GM18873 (cell line): Measurements from ENCODE around the gene SMIM13.
"Not testable (repeated sequence)": the region's sequence is repeated elsewhere in the genome, so short reads cannot be mapped to it uniquely, and the experiment has no call there.

Experiments used
- ATAC-seq: cut with Tn5 transposase; IDR thresholded peaks from one replicate; pipeline ENCODE4 v1.9.1; 2021; ENCODE audit warnings: mild to moderate bottlenecking, moderate library complexity, moderate number of reproducible peaks; ENCODE audit not compliant: unreplicated experiment, low FRiP score

SMIM13 gene

DNA sequence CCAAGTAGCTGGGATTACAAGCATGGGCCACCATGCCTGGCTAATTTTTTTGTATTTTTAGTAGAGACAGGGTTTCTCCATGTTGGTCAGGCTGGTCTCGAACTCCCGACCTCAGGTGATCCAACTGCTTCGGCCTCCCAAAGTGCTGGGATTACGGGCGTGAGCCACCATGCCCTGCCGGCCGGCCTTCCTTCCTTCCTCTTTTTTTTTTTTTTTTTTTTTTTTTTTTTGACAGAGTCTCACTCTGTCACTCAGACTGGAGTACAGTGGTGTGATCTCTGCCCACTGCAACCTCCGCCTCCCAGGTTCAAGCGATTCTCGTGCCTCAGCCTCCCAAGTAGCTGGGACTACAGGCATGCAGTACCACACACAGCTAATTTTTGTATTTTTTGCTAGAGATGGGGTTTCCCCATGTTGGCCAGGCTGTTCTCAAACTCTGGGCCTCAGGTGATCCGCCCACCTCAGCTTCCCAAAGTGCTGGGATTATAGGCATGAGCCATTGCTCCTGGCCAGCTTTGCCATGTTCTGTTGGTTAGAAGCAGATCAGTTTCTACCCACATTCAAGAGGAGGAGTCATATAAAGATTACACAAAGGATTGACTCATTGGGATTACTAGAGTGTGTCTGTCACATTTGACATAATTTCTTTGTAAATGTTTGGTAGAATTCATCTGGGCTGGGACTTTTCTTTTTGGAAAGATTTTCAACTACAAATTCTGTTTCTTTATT, 22.3 kb downstream of the SMIM13 start:
- not testable (repeated sequence) for ATAC-seq

DNA sequence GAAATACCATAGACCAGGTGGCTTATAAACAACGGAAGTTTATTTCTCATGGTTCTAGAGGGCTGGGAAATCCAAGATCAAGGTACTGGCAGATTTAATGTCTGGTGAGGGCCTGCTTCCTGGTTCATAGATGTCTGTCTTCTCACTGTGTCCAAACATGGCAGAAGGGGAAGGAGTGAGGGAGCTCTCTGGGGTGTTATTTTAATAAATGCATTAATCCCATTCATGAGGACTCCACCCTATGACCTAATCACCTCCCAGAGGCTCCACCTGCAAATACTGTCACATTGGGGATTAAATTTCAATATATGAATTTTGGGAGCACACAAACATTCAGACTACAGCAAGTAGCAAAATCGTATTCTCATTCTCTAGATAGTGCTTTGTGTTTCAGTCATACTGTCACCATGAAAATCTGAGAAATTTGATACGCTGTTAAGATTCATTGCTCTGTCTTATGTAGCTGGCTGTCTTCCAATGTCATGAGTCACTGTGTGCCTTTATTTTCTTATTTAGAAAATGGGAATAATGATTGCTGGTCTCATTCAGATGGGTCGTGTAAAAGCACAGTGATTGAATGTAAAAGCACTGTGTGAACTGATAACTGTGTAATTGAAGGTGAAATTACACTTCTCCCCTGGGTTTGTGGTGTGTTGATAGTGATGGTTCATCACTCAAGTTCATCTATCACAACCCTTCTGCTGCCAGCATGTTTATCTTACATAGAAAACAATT, 26.8 kb downstream of the SMIM13 start:
- ATAC-seq = no peak

DNA sequence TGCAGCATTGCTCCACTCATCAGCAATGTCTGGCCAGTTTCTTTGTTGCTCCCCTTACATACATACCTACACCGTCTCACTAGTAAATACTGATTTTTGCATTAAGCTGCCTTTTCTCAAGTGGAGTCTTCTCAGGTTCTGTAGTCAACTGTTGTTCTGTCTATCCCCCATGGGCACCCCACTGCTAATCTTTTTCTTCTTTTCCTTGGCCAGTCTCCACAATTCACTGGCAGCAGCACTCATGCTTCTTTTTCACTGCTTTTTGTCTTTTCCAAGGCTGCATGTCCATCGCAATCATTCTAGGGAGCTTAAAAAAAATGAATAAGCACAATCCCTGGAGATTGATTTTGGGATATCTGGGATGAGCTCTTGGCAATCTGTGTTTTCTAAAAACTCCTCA, 28.2 kb downstream of the SMIM13 start:
- no peak for ATAC-seq

GRCh38 chr6:11122380-11122779, 28.7 kb downstream of the SMIM13 start:
- no peak for ATAC-seq

DNA sequence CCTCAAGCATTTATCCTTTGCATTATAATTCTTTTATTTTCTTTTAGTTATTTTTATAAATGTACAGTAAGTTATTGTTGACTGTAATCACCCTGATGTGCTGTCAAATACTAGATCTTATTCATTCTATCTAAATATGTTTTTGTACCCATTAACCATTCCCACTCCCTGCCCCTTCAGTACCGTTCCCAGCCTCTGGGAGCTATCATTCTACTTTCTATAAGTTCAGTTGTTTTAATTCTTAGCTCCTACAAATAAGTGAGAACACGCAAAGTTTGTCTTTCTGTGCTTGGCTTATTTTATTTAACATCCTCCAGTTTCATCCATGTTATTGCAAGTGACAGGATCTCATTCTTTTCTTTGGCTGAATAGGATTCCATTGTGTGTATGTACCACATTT, 30.3 kb downstream of the SMIM13 start:
- ATAC-seq = no peak

- no peak for ATAC-seq
Measured at GRCh38 chr6:11126876-11127275, 33.2 kb downstream of the SMIM13 start.

DNA sequence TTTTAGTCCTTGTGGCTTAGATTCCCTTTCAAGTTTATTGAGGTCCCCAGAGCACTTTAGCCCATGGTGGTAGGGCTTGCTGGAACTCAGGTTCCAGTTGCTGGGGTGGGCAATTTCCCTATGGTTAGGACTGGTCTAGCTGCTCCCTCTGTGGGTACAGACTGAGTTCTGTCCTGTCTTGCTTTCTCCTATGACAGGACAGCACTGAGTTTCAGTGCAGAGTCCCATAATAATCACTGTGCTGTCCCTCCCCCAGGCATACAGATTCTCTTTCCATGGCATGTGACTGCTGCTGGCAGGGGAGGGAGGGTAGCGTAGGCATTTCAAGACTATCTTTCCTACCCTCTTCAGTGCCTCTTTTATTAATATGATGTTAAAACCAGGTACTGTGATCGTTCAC, 35.0 kb downstream of the SMIM13 start:
- no peak for ATAC-seq

DNA sequence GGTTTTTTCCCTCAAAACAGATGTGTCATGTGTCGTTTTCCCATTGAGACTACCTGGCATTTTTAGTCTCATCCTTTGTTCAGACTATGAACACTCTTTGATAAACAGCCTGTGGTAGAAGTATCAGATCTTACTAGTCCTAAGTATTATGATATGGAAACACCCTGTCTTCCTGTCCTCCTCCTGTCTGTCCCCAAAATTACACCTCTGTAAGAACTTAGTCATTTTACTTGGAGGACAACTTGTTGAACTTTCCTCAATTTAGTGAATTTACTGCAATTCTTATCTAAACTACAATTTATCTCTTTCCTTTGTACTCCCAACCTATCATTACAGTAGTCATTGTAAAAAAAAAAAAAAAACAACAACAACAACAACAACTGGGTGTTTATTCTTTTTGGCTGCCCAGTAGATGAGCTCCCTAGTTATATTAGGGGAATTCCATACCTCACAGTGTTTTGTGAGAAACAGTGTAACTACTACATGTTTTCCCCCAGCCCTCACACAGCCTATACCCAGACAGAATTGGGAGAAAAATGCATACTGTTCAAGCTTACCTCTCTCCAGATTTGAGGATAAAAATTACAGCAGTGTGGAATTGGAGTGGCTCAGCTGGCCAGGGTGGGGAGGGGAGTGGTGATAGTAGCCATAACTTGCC, 36.4 kb downstream of the SMIM13 start:
- no peak for ATAC-seq

DNA sequence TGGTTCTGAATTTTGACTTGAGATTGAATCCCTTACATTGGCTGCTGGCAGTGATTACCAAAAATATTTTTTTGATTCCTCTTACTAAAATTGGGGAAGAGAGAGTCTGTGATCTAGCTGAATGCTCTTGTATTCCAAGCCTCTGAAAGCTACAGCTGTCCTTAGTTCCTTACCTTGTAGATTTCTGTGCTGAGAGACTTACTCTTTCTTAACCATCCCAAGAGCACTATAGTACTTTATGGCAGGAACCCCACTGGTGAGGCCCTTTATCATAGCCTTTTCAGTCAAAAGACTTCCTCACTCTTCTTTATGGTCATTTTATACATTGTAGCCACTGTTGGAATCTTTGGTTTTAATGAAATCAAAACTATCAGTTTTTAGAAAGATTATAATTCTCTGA, 37.0 kb downstream of the SMIM13 start:
- ATAC-seq = no peak

DNA sequence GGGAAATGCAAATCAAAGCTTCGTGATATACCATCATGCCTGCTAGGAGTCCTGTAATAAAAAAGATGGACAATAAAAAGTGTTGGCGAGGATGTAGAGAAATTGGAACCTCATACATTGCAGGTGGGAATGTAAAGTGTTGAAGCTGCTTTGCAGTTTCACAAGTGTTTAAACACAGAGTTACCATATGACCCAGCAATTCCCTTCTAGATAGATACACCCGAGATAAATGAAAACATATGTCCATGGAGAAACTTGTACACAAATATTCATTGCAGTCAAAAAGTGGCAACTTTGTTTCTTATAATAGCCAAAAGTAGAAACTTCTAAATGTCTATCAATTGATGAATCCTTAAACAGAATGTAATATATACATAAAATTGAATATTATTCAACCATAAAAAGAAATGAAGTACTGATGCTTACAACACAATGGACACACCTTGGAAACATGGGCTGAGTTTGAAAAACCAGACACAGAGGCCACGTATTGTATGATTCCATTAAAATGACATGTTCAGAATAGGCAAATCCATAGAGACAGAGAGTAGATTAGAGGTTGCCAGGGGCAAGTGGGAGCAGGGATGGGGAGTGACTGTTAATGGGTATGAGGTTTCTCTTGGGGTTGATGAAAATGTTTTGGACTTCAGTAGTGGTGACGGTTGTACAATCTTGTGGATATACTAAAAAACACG, 38.7 kb downstream of the SMIM13 start:
- no peak for ATAC-seq

GRCh38 chr6:11133281-11133680, 39.6 kb downstream of the SMIM13 start:
- no peak for ATAC-seq

DNA sequence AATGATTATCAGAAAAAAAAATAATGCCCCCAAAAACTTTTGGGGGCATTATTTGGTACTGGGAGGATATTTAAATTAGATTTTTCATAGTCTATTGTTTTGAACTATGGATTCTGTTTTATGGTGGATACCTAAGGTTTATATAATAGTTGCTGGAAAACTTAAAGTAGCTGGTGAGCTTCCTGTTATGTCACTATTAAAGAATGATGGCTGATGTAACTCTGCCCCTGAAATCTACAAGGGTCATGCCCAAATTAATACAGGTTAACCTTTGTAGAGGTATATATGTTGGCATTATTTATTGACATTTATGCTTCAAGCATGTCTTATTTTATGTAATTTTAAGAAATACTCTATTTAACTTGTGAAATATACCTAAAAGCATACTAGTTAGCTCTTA, 43.2 kb downstream of the SMIM13 start:
- no peak for ATAC-seq

- no peak for ATAC-seq
Measured at GRCh38 chr6:11139051-11139960, 45.7 kb downstream of the SMIM13 start.

DNA sequence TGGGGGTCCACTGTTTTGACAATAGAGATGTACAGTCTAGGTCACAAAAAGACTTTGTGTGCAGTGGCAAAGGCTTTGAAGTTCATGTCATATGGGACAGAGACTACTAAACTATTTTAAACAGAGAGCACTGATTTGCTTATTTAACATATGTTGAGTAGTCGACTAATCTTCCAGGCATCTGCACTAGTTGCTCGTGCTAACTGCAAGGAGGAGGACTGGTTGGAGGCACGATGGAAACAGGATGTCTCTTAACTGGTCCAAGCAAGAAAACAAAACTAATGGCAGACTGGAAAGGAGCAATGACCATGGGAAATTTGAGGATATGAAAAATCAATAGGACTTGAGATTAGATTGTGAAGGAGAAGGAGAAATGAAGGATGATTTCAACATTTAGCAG, 46.4 kb downstream of the SMIM13 start:
- no peak for ATAC-seq

DNA sequence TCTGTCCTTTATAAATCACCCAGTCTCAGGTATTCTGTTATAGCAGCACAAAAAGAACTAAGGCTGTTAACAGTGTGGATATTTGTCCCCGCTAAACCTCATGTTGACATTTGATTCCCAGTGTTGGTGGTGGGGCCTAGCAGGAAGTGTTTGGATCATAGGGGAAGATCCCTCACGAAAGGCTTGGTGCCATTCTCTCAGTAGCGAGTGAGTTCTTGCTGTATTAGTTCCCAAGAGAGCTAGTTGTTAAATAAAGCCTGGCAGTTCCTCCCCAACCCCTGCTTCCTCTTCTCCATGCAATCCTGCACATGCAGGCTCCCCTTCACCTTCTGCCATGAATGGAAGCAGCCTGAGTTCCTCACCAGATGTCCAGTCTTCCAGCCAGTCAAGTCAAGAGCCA, 47.7 kb downstream of the SMIM13 start:
- no peak for ATAC-seq

DNA sequence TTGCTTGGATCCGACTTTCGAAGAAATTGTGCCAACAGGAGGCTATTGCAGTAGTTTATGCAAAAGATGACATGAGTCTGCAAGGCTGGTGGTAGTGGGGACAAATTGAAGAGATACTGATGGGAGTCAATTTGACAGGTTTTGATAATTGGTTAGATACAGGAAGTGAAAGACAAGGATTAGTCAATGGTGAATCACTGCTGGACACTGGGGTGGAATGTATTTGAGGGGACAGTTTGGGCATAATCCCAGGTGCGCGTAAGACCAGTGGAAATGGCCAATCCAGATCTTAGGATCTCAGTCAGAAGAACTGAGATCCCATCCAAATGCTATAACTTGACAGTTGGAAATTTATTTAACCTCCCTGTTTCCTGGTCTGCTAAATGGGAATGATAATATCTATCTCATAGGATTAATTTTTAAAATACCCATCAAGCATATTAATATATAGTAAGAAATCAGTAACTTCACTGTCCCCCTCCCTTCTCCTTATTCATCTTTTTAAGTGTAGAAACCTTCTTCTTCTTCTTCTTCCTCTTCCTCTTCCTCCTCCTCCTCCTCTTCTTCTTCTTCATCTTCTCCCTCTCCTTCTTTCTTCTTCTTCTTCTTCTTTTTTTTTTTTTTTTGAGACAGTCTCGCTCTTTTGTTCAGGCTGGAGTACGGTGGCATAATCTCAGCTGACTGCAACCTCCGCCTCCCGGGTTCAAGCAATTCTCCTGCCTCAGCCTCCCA, 48.8 kb downstream of the SMIM13 start:
- no peak for ATAC-seq

- no peak for ATAC-seq
Measured at GRCh38 chr6:11143394-11144371, 50.0 kb downstream of the SMIM13 start.

- no peak for ATAC-seq
Measured at GRCh38 chr6:11144393-11144851, 50.8 kb downstream of the SMIM13 start.
